H1 (cell line): Measurements from ENCODE around the gene LARP6. TPM values are rescaled to one million over a fixed set of nuclear protein-coding genes. Genes with fewer than 3 reads are reported as not detected.

Experiments
- CTCF ChIA-PET: fragments of 300-600 bp; sonication (Branson Sonifier 250); formaldehyde crosslinking; loops from one replicate; lab custom pipeline; 2021; ENCODE audit not compliant: partially characterized antibody; lab: Charles Lee
- POLR2A ChIA-PET: fragments of 300-600 bp; sonication (Branson Sonifier 250); formaldehyde crosslinking; loops from one replicate; lab custom pipeline; 2021; ENCODE audit warnings: inconsistent platforms; ENCODE audit not compliant: partially characterized antibody; lab: Charles Lee
- DNase-seq, 2 experiments: peaks; one replicate each; pipeline versions ENCODE4 v3.0.0 to v3.0.0-alpha.2; 2010 to 2022; ENCODE audit warnings: low spot score in 2 of 2, low read depth in 1 of 2, mixed read lengths in 1 of 2
- FAIRE-seq: peaks from 2 replicates; lab custom pipeline; 2011; peaks lifted over from hg19 to GRCh38; lab: Jason Lieb, UNC
- H2AFZ ChIP-seq: 2 replicates; pipeline ENCODE4 v1.8.1; 2012; ENCODE audit warnings: low read length, inconsistent platforms
- H2AK5ac ChIP-seq: 2 replicates; pipeline ENCODE4 v1.6.1; 2013; ENCODE audit warnings: low read depth, low read length
- H2BK120ac ChIP-seq: replicated peaks from 2 replicates; pipeline ENCODE3; 2013; ENCODE audit warnings: low read depth, low read length, inconsistent platforms
- H2BK12ac ChIP-seq: 2 replicates; pipeline ENCODE4 v1.6.1; 2013; ENCODE audit warnings: low read depth, low read length
- H2BK15ac ChIP-seq: 2 replicates; pipeline ENCODE4 v1.6.1; 2013; ENCODE audit warnings: low read length
- H2BK20ac ChIP-seq: 2 replicates; pipeline ENCODE4 v1.6.1; 2013; ENCODE audit warnings: low read length
- H2BK5ac ChIP-seq: 2 replicates; pipeline ENCODE4 v1.6.1; 2013; ENCODE audit warnings: low read depth, low read length
- H3K14ac ChIP-seq: 2 replicates; pipeline ENCODE4 v1.6.1; 2013; ENCODE audit warnings: inconsistent platforms; ENCODE audit not compliant: insufficient read length
- H3K18ac ChIP-seq: 2 replicates; pipeline ENCODE4 v1.6.1; 2013; ENCODE audit warnings: low read length; ENCODE audit errors: extremely low read depth
- H3K23ac ChIP-seq: 2 replicates; pipeline ENCODE4 v1.6.1; 2013; ENCODE audit warnings: inconsistent platforms; ENCODE audit not compliant: insufficient read length
- H3K23me2 ChIP-seq: 2 replicates; pipeline ENCODE4 v1.6.1; 2013; ENCODE audit warnings: low read depth, low read length
- H3K27ac ChIP-seq: 2 replicates; pipeline ENCODE4 v1.6.1; 2011; ENCODE audit warnings: low read depth, low read length, inconsistent platforms
- H3K27me3 ChIP-seq, 4 experiments: replicated peaks in 1 of 4; 1 replicate in 1 of 4; 2 replicates in 3 of 4; pipeline versions ENCODE4 v1.6.1 to v1.8.1; 2011 to 2013; ENCODE audit warnings: low read length in 3 of 4, mild to moderate bottlenecking in 3 of 4, inconsistent platforms in 2 of 4, mixed read lengths in 2 of 4, moderate library complexity in 1 of 4; ENCODE audit not compliant: control insufficient read depth in 3 of 4, insufficient read depth in 3 of 4; ENCODE audit errors: extremely low read depth in 1 of 4
- H3K36me3 ChIP-seq, 4 experiments: 2 replicates each; pipeline versions ENCODE4 v1.6.1 to v1.8.1; 2011 to 2013; ENCODE audit warnings: mild to moderate bottlenecking in 4 of 4, low read length in 3 of 4, moderate library complexity in 2 of 4, control low read depth in 1 of 4, inconsistent platforms in 1 of 4; ENCODE audit not compliant: insufficient read depth in 4 of 4, control insufficient read depth in 2 of 4
- H3K4ac ChIP-seq: replicated peaks from 2 replicates; pipeline ENCODE3; 2013; ENCODE audit warnings: low read length, low read depth, mixed read lengths, inconsistent platforms; ENCODE audit not compliant: insufficient read length
- H3K4me1 ChIP-seq, 4 experiments: replicated peaks in 1 of 4; 1 replicate in 1 of 4; 2 replicates in 3 of 4; pipeline versions ENCODE4 v1.6.1 to v1.8.1; 2011 to 2013; ENCODE audit warnings: low read length in 3 of 4, inconsistent platforms in 2 of 4, mixed read lengths in 1 of 4; ENCODE audit not compliant: insufficient read depth in 4 of 4, control insufficient read depth in 3 of 4
- H3K4me2 ChIP-seq, 2 experiments: 2 replicates each; pipeline versions ENCODE4 v1.6.1 to v1.8.1; 2011 to 2013; ENCODE audit warnings: low read depth in 2 of 2, low read length in 2 of 2, control low read depth in 1 of 2, inconsistent platforms in 1 of 2, mild to moderate bottlenecking in 1 of 2; ENCODE audit not compliant: insufficient read depth in 1 of 2
- H3K4me3 ChIP-seq, 4 experiments: fragments of 200-600, 300-600 bp in 1 of 4; sonication (generic), shearing (Covaris generic), sonication (Bioruptor Twin) in 1 of 4; 2 replicates each; pipeline versions ENCODE4 v1.5.1 to v1.8.1; 2011 to 2016; ENCODE audit warnings: low read length in 4 of 4, low read depth in 3 of 4, control low read depth in 2 of 4, inconsistent platforms in 2 of 4, mild to moderate bottlenecking in 2 of 4, mixed read lengths in 1 of 4, moderate library complexity in 1 of 4; ENCODE audit not compliant: insufficient read depth in 2 of 4; ENCODE audit errors: extremely low read depth in 1 of 4
- H3K56ac ChIP-seq: replicated peaks from 2 replicates; pipeline ENCODE3; 2013; ENCODE audit warnings: low read depth, mild to moderate bottlenecking, mixed read lengths, low read length, inconsistent platforms; ENCODE audit not compliant: insufficient read length
- H3K79me1 ChIP-seq: 2 replicates; pipeline ENCODE4 v1.6.1; 2013; ENCODE audit warnings: low read depth, low read length, control low read depth
- H3K79me2 ChIP-seq, 2 experiments: 2 replicates each; pipeline versions ENCODE4 v1.6.1 to v1.8.1; 2012 to 2013; ENCODE audit warnings: low read length in 2 of 2, mild to moderate bottlenecking in 2 of 2, inconsistent platforms in 1 of 2; ENCODE audit not compliant: insufficient read depth in 2 of 2, control insufficient read depth in 1 of 2
- H3K9ac ChIP-seq, 4 experiments: replicated peaks in 1 of 4; 1 replicate in 1 of 4; 2 replicates in 3 of 4; pipeline versions ENCODE4 v1.6.1 to v1.8.1; 2011 to 2013; ENCODE audit warnings: low read depth in 3 of 4, low read length in 3 of 4, control low read depth in 2 of 4, mild to moderate bottlenecking in 2 of 4, moderate library complexity in 2 of 4, inconsistent platforms in 1 of 4; ENCODE audit errors: extremely low read depth in 1 of 4
- H3K9me3 ChIP-seq, 2 experiments: 2 replicates each; pipeline versions ENCODE4 v1.6.1 to v1.8.1; 2012 to 2013; ENCODE audit warnings: mild to moderate bottlenecking in 2 of 2, moderate library complexity in 2 of 2, control low read depth in 1 of 2, inconsistent platforms in 1 of 2, low read depth in 1 of 2, low read length in 1 of 2, mixed read lengths in 1 of 2; ENCODE audit not compliant: insufficient read depth in 2 of 2
- H4K20me1 ChIP-seq, 2 experiments: replicated peaks in 1 of 2; 2 replicates each; pipeline versions ENCODE3 to v1.8.1; 2011 to 2013; ENCODE audit warnings: inconsistent platforms in 2 of 2, low read length in 2 of 2, mild to moderate bottlenecking in 1 of 2; ENCODE audit not compliant: insufficient read depth in 2 of 2, control insufficient read depth in 1 of 2
- H4K5ac ChIP-seq: 2 replicates; pipeline ENCODE4 v1.6.1; 2013; ENCODE audit warnings: low read length, low read depth, mixed read lengths, inconsistent platforms; ENCODE audit not compliant: insufficient read length
- H4K8ac ChIP-seq: 2 replicates; pipeline ENCODE4 v1.8.0; 2013; ENCODE audit warnings: mild to moderate bottlenecking, moderate library complexity, low read length, inconsistent platforms; ENCODE audit not compliant: insufficient read depth; ENCODE audit errors: extremely low read depth
- H4K91ac ChIP-seq: replicated peaks from 2 replicates; pipeline ENCODE3; 2013; ENCODE audit warnings: low read length, mixed read lengths, inconsistent platforms; ENCODE audit not compliant: insufficient read length
- BACH1 ChIP-seq: IDR thresholded peaks from 2 replicates; pipeline ENCODE4 v1.6.1; 2012; ENCODE audit warnings: low read length, improper control_type of control experiment
- BRCA1 ChIP-seq: IDR thresholded peaks from 2 replicates; pipeline ENCODE4 v1.6.1; 2012; ENCODE audit warnings: low read depth, low read length, improper control_type of control experiment
- CEBPB ChIP-seq: IDR thresholded peaks from 2 replicates; pipeline ENCODE4 v1.6.1; 2012; ENCODE audit warnings: low read depth, low read length
- CHD2 ChIP-seq: IDR thresholded peaks from 2 replicates; pipeline ENCODE4 v1.6.1; 2012; ENCODE audit warnings: low read length, improper control_type of control experiment
- CTBP2 ChIP-seq: IDR thresholded peaks from 2 replicates; pipeline ENCODE4 v1.7.0; 2011; ENCODE audit warnings: borderline replicate concordance, mild to moderate bottlenecking, moderate library complexity, mixed read lengths, low read length; ENCODE audit not compliant: insufficient read depth, insufficient read length
- POLR2AphosphoS5 ChIP-seq: IDR thresholded peaks from 2 replicates; pipeline ENCODE4 v1.6.1; 2011; ENCODE audit warnings: low read depth, low read length
- RXRA ChIP-seq: IDR thresholded peaks from 2 replicates; pipeline ENCODE4 v1.6.1; 2011; ENCODE audit warnings: low read depth, mild to moderate bottlenecking, low read length, moderate library complexity; ENCODE audit not compliant: insufficient read depth
- SP1 ChIP-seq: IDR thresholded peaks from 2 replicates; pipeline ENCODE4 v1.6.1; 2011; ENCODE audit warnings: low read depth, low read length
- SP2 ChIP-seq: IDR thresholded peaks from 2 replicates; pipeline ENCODE4 v1.6.1; 2012; ENCODE audit warnings: mild to moderate bottlenecking, low read length, inconsistent platforms
- SP4 ChIP-seq: IDR thresholded peaks from 2 replicates; pipeline ENCODE4 v1.6.1; 2012; ENCODE audit warnings: low read length, inconsistent platforms
- USF2 ChIP-seq: IDR thresholded peaks from 2 replicates; pipeline ENCODE4 v1.6.1; 2011; ENCODE audit warnings: low read length, improper control_type of control experiment
- WGBS, 2 experiments: shearing (Covaris generic) in 1 of 2; methylation state at CpG; one replicate each; pipeline versions ENCODE4 v1.1.6 to v1.1.7; 2013 to 2015; ENCODE audit warnings: low lambda C conversion rate in 2 of 2, mixed read lengths in 2 of 2, inconsistent platforms in 1 of 2, low coverage in 1 of 2, missing lambda C conversion rate in 1 of 2; ENCODE audit not compliant: insufficient replicate concordance in 2 of 2, insufficient coverage in 1 of 2, insufficient read length in 1 of 2; ENCODE audit errors: extremely low coverage in 1 of 2, missing lambda C conversion rate in 1 of 2; 5-methylcytosine and 5-hydroxymethylcytosine counted together
- polyA plus RNA-seq, 7 experiments: library from polyadenylated mRNA; depleted of rRNA in 3 of 7; stranded (reverse) in 5 of 7; unstranded in 2 of 7; fragments of >200 nt in 5 of 7; fragments of 200-250 nt in 2 of 7; gene quantifications; 1 replicate in 5 of 7; 2 replicates in 1 of 7; 4 replicates in 1 of 7; pipeline versions ENCODE4 v1.2.1 to v1.2.3, GENCODE V29; 2011 to 2013; ENCODE audit warnings: missing spikeins in 2 of 7, mixed read lengths in 2 of 7
- total RNA-seq: library from RNA; stranded (reverse); fragmentation: NEBNext Ultra II Directional; extraction: Animal tissue kit (Norgen Biotek cat#: 25700); gene quantifications from 2 replicates; pipeline ENCODE4 v1.2.1, GENCODE V29; 2021

The LARP6 gene
- total and polyA plus RNA-seq, 2 of the 8 experiments (the other 6 are each of a cell fraction or from before 2014, with no cell fraction given): 21.0 to 24.7 TPM

GRCh38 chr15:70882361-70882760 lies 28.4 kb upstream of the LARP6 start:
- FAIRE-seq (no peak), DNase-seq (no peak)
- no peaks in the 10 kb centered on the region for H3K27me3 ChIP-seq
- no peak overlapping the region for H3K18ac ChIP-seq
- H3K4me2 ChIP-seq: no peak overlapping the region
- H3K14ac ChIP-seq: no peak overlapping the region
- no peak overlapping the region for H2BK120ac ChIP-seq
- no peak overlapping the region for H2BK15ac ChIP-seq
- H3K9ac ChIP-seq: no peak overlapping the region
- no peaks in the 10 kb centered on the region for H3K79me2 ChIP-seq
- no peak overlapping the region for H4K91ac ChIP-seq
- H2AK5ac ChIP-seq: no peak overlapping the region
- ChIA-PET POLR2A (no interaction called here), CTCF (no interaction called here)
- no peak overlapping the region for H2AFZ ChIP-seq
- no peak overlapping the region for H3K23ac ChIP-seq
- H2BK5ac ChIP-seq: no peak overlapping the region
- no peak overlapping the region for H3K4me3 ChIP-seq
- no peak overlapping the region for H4K5ac ChIP-seq
- H3K56ac ChIP-seq: no peak overlapping the region
- H4K20me1 ChIP-seq: no peaks in the 10 kb centered on the region
- no peaks in the 10 kb centered on the region for H3K23me2 ChIP-seq
- H3K79me1 ChIP-seq: no peaks in the 10 kb centered on the region
- no peaks in the 10 kb centered on the region for H3K36me3 ChIP-seq
- no peaks in the 10 kb centered on the region for H3K9me3 ChIP-seq
- no peak overlapping the region for H3K27ac ChIP-seq
- no peak overlapping the region for H4K8ac ChIP-seq
- H2BK12ac ChIP-seq: no peak overlapping the region
- H3K4me1 ChIP-seq: no peaks in the 10 kb centered on the region
- 87% methylated on average over 2 of the region's 2 CpGs; no CpG with 5 or more reads in 1 of the 2 experiments for WGBS, 2 experiments
- H2BK20ac ChIP-seq: no peak overlapping the region
- H3K4ac ChIP-seq: no peak overlapping the region
- no peak for TF ChIP-seq CEBPB
- TF ChIP-seq CHD2: no peak
- TF ChIP-seq POLR2AphosphoS5: no peak
- no peak for TF ChIP-seq SP4
- TF ChIP-seq SP2: no peak
- TF ChIP-seq RXRA: no peak
- TF ChIP-seq BACH1: no peak
- no peak for TF ChIP-seq SP1
- no peak for TF ChIP-seq CTBP2
- no peak for TF ChIP-seq USF2
- TF ChIP-seq BRCA1: no peak
